ENCODE results near the gene GRM2. TPM values are rescaled to one million over a fixed set of nuclear protein-coding genes. Genes with fewer than 3 reads are reported as not detected.

Gene GRM2
- total and polyA plus RNA-seq, 10 of the 15 experiments (the other 5 are each of a cell fraction or from before 2014, with no cell fraction given) = 0.01 to 0.14 (median 0.06) TPM; not detected in 5

GRCh38 chr3:51750878-51751277 is 44.0 kb downstream of the GRM2 start (continued):
- TF ChIP-seq E2F8 (IDR thresholded peaks at IDR 0.05; ENCODE audit: low read depth, partially characterized antibody) = no peak
- no peak for TF ChIP-seq EGR1 (IDR thresholded peaks at IDR 0.05; ENCODE audit: borderline replicate concordance in 1 of 2, low read depth in 2 of 2, low read length in 2 of 2)
- TF ChIP-seq IRF4 (IDR thresholded peaks at IDR 0.05; ENCODE audit: low read depth, low read length) = no peak

GRCh38 chr3:51751287-51751686 is 44.4 kb downstream of the GRM2 start:
- no peak for FAIRE-seq
- DNase-seq (ENCODE audit: low read depth, low spot score) = no peak
- ATAC-seq = peak; percentile 68
- no peaks in the 10 kb centered on the region for H3K4me1 ChIP-seq (ENCODE audit: control insufficient read depth, insufficient read depth, low read length)
- H3K27me3 ChIP-seq (replicated peaks in 1 of 2; ENCODE audit: control insufficient read depth in 2 of 2, insufficient read depth in 2 of 2, low read length in 1 of 2) = no peaks in the 10 kb centered on the region
- H3K4me2 ChIP-seq (ENCODE audit: control insufficient read depth, insufficient read depth) = no peak overlapping the region
- in situ Hi-C loops (cut with MboI) (no loop called here), intact Hi-C loops (cut with micrococcal nuclease; ENCODE audit: unreplicated experiment) (no loop called here)
- no peak overlapping the region for H3K27ac ChIP-seq (ENCODE audit: control insufficient read depth, insufficient read depth)
- ChIA-PET POLR2A (interaction anchor here (0.5 kb wide), 1 partner anchor 21 kb away, joined by 6 read pairs; no protein-coding TSS in a partner anchor), SMC1A (ENCODE audit: uncharacterized antibody, unreplicated experiment) (interaction anchor here (1.6 kb wide), 1 partner anchor 15 kb away, joined by 4 read pairs; no protein-coding TSS in a partner anchor), CTCF (interaction anchor here (1.7 kb wide), 1 partner anchor 48 kb away, joined by 4 read pairs; no protein-coding TSS in a partner anchor), RAD21 (ENCODE audit: unreplicated experiment) (no interaction called here)
- H3K4me3 ChIP-seq = no peak overlapping the region
- 42% methylated on average over 2 of the region's 2 CpGs for WGBS (ENCODE audit: insufficient coverage, insufficient replicate concordance, low lambda C conversion rate, missing lambda C conversion rate)
- H3K79me2 ChIP-seq (ENCODE audit: control insufficient read depth, insufficient read depth, low read length) = no peaks in the 10 kb centered on the region
- no peaks in the 10 kb centered on the region for H3K9me3 ChIP-seq (replicated peaks; ENCODE audit: control insufficient read depth, insufficient read depth, low read length)
- no peaks in the 10 kb centered on the region for H4K20me1 ChIP-seq (ENCODE audit: control insufficient read depth, insufficient read depth)
- BruUV-seq (replicated peaks) = no TSS peak
- no peaks in the 10 kb centered on the region for H3K36me3 ChIP-seq (ENCODE audit: control insufficient read depth in 2 of 2, insufficient read depth in 2 of 2, low read length in 1 of 2)
- H2AFZ ChIP-seq (ENCODE audit: control insufficient read depth, low read depth, low read length) = no peak overlapping the region
- no peak overlapping the region for H3K9ac ChIP-seq (ENCODE audit: control insufficient read depth, insufficient read depth, low read length)
- TF ChIP-seq IRF4 (IDR thresholded peaks at IDR 0.05; ENCODE audit: low read depth, low read length) (no peak), FOS (IDR thresholded peaks at IDR 0.05; ENCODE audit: borderline replicate concordance, extremely low read depth, insufficient read length) (no peak), ETV6 (conservative IDR thresholded peaks at IDR 0.05 in 1 of 2, IDR thresholded peaks at IDR 0.05 in 1 of 2; ENCODE audit: borderline replicate concordance in 1 of 2, low read depth in 1 of 2) (no peak), ZNF24 (IDR thresholded peaks at IDR 0.05) (no peak), SIN3A (IDR thresholded peaks at IDR 0.05; ENCODE audit: low read depth, low read length) (no peak), IRF5 (IDR thresholded peaks at IDR 0.05; ENCODE audit: borderline replicate concordance) (no peak), RELB (IDR thresholded peaks at IDR 0.05; ENCODE audit: low read depth) (no peak), SMC3 (IDR thresholded peaks at IDR 0.05; ENCODE audit: borderline replicate concordance, low read length) (no peak), TAF1 (IDR thresholded peaks at IDR 0.05; ENCODE audit: borderline replicate concordance, low read depth, low read length) (no peak), POLR2AphosphoS5 (IDR thresholded peaks at IDR 0.05; ENCODE audit: low read length) (no peak), BMI1 (IDR thresholded peaks at IDR 0.05; ENCODE audit: borderline replicate concordance) (no peak), ESRRA (IDR thresholded peaks at IDR 0.05; ENCODE audit: low read length) (no peak)
